Activated CD4-positive, alpha-beta T cell treated with anti-CD3 and anti-CD28 coated beads, Interleukin-2, amount 50 U/mL, for 1 hour (primary cell): ENCODE data around the gene RGS6.
"Not testable (repeated sequence)": the region's sequence is repeated elsewhere in the genome, so short reads cannot be mapped to it uniquely, and the experiment has no call there.

Source experiments
- DNase-seq: peaks from one replicate; pipeline ENCODE4 v3.0.0-alpha.2; 2020

The RGS6 gene

DNA sequence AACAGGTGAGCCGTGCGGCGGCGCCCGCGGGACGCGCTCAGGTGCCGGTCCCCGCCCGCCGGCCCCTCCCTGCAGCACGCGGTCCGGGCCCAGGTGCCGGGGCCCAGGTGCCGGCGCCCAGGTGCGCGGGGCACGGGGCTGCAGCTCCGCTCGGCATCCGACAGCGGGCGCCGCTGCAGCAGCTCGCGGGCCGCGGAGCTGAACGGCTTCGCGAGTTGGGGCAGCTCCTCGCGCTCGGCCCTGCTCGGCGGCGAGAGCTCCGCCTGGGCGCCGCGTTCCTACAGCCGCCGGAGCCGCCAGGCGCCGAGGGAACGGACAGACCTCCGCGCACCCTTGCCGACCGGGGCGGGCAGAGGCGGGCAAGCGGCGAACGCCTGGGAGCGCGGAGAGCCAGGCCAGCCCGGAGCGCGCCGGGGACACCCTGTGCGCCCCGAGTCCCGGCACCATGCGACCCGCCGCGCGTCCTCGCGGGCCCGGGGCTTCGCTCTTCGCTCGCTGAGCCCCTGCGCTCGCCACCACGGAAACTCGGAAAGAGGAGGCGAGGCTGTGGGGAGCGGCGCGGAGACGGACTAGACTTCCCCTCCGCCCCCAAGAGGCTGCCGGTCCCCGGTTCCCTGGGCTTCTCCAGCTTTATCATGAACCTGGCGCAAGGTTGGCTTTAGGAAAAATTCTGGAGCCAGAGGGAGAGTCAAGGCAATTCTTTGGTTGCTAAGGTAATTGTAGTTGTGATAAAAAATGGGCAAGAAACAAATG lies at the start of gene RGS6:
Gene RGS6 (plus strand): TSS at position 201 of the 753 bp plus-strand sequence.
- no peak for DNase-seq

DNA sequence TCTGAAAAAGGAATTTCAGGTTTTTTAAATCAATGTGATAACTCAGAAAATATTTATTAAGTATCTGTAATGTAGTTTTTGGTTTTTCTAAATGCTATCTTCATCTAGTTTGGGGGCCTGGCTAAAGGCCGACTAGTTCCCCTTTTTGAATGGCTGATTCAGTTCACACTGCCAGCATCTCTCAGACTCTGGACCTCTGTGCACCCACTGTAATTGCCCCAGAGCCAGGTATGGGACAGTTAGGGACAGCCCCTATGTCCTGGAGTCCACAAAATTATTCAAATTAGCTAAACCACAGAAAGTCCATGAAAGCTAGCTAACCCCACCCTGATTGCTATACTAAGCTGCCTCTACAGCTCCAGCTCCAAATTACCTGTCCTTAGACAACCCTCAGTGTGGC lies 49.1 kb upstream of the RGS6 start:
- no peak for DNase-seq

DNA sequence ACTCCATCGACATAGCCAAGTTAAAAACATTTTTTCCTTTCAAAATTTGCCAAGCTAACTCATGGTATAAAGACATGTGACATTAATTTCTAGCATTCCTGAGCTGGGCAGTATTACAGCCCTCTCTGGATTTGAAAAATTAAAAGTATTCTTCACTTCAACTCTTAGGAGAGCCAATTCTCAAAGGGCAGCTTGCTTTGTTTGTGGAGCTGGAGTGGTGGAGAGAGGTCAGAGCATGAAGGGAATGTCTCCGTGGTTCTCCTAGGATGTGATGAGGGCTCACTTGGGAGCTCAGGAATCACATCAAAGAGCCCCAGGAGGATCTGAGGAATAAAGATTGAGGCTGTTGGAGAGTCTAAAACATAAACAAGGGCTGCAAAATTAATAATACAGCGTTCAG lies 46.9 kb upstream of the RGS6 start:
- no peak for DNase-seq

DNA sequence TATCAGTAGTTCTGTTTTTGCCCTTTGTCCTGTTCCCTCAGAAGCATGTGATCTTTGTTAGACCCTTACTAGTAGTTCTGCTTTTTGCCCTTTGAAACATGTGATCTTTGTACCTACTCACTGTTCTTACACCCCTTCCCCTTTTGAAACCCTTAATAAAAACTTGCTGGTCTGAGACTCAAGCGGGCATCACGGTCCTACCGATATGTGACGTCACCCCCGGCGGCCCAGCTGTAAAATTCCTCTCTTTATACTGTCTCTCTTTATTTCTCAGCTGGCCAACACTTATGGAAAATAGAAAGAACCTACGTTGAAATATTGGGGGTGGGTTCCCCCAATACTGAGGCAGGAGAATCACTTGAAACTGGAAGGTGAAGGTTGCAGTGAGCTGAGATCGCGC lies 44.4 kb upstream of the RGS6 start:
- not testable (repeated sequence) for DNase-seq

DNA sequence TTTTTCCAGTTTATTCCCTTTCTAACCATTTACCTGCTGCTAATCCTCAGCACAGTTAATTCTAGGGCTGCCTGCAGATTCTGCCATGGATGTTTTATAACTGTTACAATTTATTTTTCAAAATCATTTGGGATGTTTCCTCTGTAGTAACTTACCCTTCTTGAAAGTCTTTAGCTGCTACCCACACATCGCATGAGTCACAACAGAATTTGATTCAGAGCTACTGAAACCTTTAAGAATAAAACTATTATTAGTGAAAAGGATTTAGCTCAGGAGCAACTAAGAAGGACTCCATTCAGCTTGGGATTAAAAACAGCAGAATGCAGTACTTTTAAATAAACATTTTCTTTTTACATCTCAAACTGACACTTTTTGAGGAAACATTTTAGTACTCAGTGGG lies 41.7 kb upstream of the RGS6 start:
- no peak for DNase-seq

DNA sequence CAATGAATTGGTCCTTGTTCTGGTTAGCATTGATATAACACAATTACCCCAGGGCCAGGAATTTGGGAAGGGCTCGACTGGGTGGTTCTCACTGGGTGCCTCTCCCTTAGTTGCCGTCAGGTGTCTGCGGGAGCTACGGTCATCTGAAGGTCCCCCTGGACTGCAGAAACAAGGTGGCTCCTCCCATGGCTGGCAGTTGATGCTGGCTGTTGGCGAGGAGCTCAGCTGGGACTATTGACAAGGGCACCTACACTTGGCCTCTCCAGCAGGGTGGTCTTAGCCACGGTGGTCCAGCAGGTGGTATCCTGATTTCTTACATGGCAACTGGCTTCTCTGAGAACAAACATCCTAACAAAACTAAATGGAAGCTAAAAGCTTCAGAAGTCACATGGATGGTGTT lies 41.0 kb upstream of the RGS6 start:
- DNase-seq: no peak

DNA sequence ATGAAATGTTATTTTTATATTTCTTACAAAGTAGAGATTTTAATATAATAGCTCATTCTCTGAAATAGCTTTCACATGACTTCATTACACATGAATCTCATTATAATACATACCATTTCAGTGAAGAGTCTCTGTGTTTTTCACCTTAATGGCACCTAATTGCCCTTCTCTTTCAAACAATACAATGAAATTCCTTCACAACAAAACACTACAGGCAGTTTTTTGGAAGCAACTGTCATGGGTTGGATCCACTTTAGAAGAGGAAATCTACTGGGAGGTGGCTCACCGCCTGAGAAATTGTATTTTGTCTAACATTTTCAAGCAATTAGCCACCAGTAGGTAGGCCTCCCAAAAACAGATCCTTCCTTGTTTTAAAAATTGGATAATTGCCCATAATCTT lies 40.3 kb upstream of the RGS6 start:
- no peak for DNase-seq

DNA sequence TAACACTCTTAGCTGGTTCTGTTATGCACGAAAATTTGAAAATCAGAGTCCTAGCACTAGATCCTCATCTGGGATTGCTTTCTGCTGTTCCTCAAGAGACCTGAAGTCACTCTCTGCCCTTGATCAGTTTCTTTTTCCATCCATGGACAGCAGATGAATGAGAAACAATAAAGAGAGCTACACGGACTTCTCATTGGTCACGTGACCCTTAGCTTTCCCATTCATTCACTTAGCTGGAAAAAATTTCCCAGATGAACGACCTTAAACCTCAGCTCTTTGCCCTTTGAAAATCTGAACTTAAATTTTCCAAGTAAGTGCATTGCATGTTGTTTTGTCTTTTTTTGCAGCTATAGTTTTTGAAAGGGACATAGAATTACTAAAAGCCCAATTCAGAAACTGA lies 27.2 kb upstream of the RGS6 start:
- no peak for DNase-seq

DNA sequence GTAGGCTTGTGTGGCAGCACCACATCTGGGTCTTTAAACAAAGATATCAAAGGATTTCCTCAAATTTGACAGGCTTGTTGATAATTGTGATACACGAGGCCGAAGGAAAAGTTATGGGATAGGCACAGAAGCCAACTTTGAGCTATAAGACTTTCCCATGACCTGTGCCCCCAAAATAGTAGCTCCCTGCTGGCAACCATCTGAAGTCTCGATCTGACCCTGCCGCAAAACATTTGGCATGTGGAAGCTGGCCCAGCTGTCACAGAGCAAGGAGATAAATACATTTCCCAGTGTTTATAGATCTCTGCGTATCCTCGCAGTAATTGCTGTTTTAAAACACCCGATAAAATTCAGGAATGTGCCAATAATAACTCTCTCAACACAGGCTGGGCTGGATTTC lies 26.4 kb upstream of the RGS6 start:
- no peak for DNase-seq

DNA sequence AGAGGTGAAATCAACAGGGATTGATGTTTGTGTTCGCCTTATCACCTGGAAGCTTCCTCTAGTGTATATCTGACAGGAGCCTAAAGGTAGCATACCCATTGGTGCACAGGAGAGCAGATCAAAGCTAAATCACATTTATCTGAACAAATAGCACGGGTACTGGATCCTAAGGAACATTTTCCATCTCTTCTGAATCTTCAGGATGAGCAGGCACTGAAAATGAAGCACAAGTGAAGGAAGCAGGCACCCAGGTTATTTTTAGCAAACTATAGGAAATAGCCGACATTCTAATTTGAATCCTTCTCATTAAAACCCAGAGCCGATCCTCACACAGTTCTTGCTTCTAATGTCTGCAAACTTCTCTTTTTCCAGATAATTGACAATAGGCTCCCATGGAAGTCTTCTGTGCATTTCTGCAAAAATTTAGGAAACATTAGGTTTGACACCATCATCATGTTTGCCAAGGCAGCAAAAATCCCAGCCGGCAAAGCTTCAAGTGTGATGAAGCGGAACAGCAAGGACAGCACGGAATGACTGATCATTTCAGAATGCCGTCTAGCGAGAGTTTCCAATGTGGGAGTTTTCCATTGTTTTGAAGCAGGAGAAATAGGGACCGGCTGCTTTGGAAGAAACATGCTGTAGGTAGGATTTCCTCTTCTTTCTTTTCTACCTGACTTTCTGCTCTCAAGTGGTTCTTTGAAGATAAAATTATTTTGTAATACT lies 24.3 kb upstream of the RGS6 start:
- no peak for DNase-seq

DNA sequence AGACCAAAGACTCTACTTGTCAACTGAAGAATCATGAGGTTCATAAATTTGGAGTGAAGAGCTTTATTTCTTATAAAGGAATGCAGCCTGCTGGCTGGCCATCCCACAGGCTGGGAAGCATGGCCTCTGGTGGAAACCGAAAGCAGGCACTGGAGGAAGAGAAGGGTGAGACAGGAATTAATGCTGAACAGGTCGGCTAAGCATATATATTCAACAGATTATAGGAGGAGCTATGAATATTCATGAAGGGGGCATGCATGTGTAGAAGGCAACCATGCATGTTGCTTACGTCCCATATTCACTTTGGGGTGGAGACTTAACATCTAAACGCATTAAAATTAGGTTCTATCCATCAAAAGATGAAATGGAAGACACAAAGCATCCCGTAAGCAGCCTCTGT lies 20.6 kb upstream of the RGS6 start:
- DNase-seq: no peak

DNA sequence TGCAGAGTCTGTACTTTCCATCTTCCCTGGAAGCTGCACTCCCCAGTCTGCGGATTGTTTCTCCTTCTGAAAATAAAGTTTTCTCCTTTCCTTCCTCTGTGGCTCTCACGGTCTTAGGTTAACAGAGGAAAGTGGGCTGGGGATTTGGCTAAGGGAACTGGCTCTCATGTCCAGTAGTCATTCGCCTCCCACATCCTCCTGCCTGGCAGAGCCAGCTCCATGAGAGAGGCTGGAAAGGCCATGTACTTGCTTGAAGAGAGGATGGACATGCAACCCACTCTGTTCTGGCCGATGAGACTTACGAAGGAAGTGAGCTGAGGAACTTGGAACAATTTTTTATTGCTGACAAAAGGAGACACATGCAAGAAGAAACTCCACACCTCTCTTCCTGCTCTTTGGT lies 18.9 kb upstream of the RGS6 start:
- DNase-seq: no peak

DNA sequence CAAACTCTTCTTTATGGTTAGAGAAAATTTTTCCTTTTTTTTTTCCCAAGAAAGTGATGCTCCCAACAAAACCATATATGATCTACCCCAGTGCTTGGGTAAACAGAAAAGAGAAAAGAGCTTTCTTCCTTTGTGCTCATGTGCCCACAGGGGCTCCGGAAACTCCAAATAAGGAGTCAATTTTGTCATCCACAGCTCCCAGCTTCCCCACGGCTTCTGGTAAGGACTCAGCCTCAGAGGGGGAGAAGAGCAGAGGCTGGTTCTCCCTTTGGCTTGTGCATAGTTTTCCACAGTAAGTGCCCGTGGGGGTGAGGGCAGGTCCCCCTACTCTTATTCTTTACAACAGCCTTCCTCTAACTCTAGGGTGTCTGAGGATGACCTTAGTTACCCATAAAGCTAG lies 13.3 kb upstream of the RGS6 start:
- no peak for DNase-seq

DNA sequence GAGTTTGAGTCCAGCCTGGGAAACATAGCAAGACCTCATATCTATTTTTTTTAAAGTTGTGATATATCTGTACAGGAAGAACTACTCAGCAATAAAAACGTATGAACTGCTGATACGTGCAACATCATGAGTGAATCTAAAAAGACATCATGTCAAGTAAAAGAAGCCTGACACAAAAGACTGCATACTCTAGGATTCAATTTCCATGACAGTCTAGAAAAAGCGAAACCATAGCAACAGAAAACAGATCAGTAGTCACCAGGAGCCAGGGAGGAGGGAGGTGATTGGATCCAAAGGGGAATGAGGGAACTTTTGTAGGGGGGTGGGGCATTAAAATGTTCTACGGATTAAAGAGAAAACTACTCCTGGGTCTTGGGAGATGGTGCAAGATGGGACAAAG lies 8.7 kb upstream of the RGS6 start:
- DNase-seq: no peak

DNA sequence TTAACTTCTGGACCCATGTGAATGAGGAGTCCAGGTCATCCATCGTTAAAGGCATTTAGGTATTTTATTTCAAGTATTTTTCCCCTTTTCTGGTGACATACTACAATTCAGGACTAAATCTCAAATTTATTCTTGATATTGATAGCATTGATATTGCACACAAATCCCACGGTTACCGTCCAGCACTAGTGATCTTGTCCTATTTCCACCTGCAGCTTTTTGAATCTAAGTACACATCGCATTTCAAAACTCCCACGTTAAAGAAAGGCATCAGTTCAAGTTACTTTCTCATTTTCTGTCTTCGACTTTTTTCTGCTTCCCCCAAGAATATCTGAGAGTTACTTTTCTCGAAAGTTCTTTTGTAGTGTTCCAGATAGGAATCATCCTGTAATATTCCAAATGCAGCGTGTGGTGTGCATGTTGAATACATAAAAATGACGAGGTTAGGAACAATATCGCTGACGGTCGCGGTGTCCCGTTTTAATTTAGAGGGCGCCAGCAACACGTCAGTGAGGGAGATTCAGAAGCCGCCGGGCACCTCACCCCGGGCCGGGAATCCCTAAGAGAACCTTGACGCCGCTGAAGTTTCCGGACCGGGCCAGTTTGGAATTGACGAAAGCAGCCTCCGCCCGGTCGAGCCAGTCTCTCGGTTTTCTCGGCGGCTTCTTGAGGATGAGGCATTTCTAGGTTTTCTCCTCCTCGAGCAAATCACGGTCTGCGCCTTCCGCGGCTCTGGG lies 569 bp upstream of the RGS6 start:
- no peak for DNase-seq

DNA sequence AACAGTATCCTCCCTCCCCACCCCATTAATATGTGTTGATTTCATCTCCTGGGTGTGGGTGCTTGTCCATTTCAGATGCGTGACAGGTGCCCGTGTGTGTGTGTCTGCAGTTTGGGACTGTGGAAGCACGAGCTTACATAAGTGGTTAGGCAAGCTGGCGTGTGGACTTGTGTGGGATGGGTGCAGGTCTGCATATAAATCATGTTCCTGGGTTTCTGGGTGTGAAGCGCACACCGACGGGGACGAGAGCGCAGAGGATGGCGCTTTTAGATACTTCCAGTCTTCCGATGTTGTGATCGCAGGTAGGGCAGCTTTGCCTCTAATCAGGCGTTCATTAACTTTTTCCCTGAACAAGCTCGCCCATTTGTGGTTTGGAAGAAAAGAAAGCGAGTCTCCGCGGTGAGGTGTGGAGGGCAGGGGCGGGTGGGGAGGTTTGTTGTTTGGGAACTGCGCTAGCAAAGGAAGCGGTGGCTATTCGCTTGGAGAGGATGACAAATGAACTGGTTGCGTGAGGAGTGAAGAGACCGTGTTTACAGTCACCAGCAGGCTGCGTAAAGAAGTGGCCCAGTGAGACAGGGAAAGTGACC lies 865 bp downstream of the RGS6 start:
- DNase-seq: no peak

DNA sequence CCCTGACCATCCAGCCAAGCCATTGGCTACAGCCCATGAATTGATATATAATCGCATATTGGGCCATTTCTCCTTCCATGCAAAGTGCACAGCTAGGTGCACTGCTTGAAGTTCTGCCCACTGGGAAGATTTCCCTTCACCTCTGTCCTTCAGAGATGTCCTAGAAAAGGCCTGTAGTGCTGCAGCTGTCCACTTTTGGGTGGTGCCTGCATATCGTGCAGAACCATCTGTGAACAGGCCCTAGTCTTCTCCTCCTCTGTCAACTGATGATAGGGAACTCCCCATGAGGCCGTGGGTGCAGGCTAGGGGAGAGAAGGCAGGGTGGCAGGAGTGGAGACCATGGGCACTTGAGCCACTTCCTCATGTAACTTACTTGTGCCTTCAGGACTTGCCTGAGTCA lies 6.0 kb downstream of the RGS6 start:
- not testable (repeated sequence) for DNase-seq

DNA sequence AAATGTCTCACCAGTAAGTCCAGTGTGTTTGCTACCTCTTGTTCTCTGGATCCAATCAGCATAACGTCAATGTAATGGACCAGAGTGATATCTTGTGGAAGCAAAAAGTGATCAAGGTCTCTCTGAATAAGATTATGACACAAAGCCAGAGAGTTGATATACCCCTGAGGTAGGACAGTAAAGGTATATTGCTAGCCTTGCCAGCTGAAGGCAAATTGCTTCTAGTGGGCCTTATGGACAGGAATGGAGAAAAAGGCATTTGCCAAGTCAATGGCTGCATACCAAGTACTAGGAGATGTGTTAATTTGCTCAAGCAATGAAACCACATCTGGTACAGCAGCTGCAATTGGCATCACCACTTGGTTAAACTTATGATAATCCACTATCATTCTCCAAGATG lies 7.1 kb downstream of the RGS6 start:
- not testable (repeated sequence) for DNase-seq

DNA sequence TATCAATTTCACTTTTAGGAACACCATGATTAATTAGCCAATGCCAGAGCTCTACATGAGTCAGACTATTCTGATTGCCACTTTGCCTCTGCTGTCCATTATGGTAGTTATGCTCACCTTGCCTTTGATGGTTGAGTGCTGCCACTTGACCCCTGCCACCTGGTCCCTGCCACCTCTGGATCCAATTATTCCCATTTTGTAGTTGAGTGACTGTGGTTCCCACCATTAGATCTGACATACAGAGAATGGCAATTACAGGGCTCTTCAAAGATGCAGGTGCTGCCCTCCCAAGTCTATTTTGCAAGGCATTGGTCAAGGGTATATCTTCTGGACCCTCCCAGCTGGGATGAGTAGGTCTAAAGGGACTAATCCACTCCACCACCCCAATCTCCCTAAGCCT lies 8.3 kb downstream of the RGS6 start:
- not testable (repeated sequence) for DNase-seq

DNA sequence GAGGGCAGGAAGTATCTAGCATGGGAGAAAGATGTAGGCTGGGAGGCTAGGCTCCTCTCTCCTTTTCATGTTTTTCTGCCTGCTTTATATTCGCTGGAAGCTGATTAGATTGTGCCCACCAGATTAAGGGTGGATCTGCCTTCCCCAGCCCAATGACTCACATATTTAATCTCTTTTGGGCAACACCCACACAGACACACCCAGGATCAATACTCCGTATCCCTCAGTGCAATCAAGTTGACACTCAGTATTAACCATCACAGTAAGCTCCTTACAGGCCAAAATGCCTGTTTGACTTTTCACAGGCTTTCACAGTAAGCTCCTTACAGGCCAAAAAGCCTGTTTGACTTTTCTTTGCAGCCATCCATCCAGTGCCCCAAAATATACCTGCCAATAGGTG lies 9.4 kb downstream of the RGS6 start:
- not testable (repeated sequence) for DNase-seq

DNA sequence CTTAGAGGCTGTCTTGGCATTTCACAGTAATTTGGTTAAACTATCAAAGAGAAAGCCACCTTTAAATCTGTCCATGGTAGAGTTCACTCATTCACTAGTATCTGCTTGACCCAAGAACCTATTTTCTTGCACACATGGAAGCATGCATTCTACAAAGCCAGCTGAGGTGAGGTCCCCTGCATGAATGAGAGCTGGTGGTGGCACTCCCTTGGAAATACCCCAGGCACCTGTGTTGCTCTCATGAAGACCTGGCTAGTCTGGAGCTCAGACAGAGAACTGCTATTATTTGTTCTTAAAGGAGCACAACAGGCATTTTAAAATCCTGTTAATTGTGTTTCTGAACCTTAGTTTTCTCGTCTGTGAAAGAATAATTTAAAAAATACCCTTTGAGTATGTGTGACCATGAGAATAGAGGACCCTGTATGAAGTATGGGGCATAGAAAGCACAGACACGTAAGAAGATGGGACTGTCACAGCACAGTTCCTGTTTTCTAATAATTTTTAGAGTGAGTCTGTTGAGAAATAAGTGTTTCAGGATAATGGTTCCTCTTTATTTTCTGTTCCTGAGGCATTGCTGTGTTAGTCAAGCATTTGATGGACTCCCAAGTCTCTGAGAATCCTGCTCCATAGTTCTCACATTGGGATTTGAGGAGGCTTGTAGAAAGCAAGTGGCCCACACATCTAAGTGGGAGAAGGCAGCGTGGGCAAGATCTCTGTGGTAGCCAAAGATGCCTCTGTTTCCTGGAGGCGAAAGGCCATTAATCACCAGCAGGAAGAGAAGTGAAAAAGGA lies 10.9 kb downstream of the RGS6 start:
- DNase-seq: no peak

DNA sequence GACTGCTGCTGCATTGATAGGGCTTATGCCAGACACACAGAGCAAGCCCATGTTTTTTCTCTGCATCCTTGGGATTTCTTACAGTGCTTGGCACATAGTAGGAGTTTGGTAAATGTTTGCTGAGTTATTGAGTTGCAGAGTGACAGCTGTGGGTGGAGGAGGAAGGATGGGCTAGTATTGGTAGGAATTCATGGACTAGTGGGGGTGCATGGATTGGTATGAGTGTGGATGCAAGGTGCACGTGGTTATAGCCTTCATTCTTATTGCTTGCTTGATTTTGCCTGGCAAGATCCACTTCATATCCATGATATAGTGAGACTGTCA lies 11.4 kb downstream of the RGS6 start:
- DNase-seq: no peak

DNA sequence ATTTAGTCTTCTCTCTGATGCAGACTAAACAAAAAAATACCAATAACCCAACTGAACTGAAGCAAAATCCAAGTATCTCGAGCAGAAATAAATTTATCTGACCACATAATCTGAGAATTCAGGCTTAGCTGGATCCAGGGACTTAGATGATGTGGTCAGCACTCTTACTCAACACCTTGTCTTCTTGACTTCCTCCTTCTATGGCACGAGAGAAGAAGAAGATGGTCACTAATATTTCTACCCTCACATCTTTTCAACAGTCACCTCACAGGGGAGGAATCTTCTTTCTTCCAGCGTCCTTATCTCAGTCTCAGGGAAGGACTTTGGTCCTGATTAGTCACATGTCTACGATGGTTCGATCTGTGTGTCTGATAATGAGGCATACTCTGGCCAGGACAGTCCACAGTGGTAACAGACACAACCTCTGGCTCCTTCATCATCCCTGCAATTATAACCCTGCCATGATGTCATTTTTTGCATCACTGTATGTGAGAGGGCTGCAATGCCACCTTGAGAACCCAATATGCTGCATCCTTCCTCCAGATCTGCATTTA lies 15.8 kb downstream of the RGS6 start:
- DNase-seq: no peak
